ENCODE results near the gene APOBEC3H.

APOBEC3H gene

DNA sequence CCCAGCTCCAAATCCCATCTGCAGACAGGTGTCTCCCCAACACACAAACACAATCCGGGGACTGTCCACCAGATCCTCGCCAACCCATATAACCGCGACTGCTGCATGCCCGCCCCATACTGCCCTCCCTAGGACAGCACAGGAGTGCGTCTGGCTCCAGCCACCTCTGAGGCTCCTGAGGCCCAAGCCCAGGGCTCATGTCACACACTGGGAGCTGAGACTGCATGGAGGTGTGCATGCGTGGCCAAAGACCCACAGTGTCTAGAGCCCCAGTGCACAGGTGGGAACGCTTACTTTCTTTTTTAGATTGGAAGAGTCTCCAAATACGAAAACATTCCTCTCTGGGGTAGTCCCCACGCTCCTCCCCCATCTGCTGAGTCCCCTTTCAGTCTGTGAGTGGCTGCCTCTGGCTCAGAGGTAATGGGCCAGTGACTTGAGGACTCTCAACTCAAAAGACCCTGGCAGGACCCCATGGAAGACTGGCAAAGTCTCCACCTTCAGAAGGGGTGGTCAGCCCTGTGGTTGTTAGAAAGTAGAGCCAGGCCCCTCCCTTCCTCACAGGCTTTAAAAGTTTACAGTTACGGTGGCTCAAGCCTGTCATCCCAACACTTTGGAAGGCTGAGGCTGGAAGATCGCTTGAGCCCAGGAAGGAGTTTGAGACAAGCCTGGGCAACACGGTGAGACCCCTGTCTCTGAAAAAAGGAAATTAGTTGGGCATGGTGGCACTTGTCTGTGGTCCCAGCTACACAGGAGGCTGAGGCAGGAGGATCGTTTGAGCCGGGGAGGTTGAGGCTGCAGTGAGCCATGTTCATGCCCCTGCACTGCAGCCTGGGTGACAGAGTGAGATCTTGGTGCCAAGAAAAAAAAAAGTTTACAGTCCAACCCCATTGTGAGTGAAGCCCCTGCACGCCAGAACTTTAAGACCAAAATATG is 53.1 kb downstream of the APOBEC3H start:
- no peaks in the 10 kb centered on the region for H3K79me2 ChIP-seq (ENCODE audit: control insufficient read depth, insufficient read depth, low read length)
- no peak overlapping the region for H4K5ac ChIP-seq (ENCODE audit: low read length)
- no peak overlapping the region for H3K9ac ChIP-seq (ENCODE audit: low read length)
- no peak overlapping the region for H3K4me2 ChIP-seq (ENCODE audit: low read length)
- H3K23ac ChIP-seq (ENCODE audit: low read length): no peak overlapping the region
- no peak overlapping the region for H2AK5ac ChIP-seq (ENCODE audit: low read length)
- no peak overlapping the region for H3K4me3 ChIP-seq (ENCODE audit: low read length)
- H3K56ac ChIP-seq (ENCODE audit: low read length): no peak overlapping the region
- H2BK120ac ChIP-seq (ENCODE audit: low read depth, low read length): no peak overlapping the region
- H3K79me1 ChIP-seq (ENCODE audit: low read length): no peaks in the 10 kb centered on the region
- no peak overlapping the region for H3K27ac ChIP-seq (ENCODE audit: low read depth, low read length)
- H3K36me3 ChIP-seq (ENCODE audit: control insufficient read depth, insufficient read depth, low read length): no peaks in the 10 kb centered on the region
- no CpG with 5 or more reads among the region's 16 CpGs for WGBS (ENCODE audit: extremely low coverage, insufficient coverage, low lambda C conversion rate)
- peak; percentile 38 for DNase-seq
- H2BK15ac ChIP-seq (replicated peaks; ENCODE audit: low read depth): no peak overlapping the region
- no peak overlapping the region for H3K4ac ChIP-seq (ENCODE audit: low read depth, low read length)
- H3K18ac ChIP-seq (ENCODE audit: low read length): no peak overlapping the region
- no peak overlapping the region for H4K8ac ChIP-seq (ENCODE audit: low read depth, low read length)
- no peak overlapping the region for H2BK5ac ChIP-seq (ENCODE audit: low read length)
- H3K27me3 ChIP-seq (ENCODE audit: insufficient read depth, low read length, poor library complexity): peaks cover 5% of the 10 kb centered on the region
- no peaks in the 10 kb centered on the region for H3K4me1 ChIP-seq (ENCODE audit: control insufficient read depth, low read depth, low read length)

DNA sequence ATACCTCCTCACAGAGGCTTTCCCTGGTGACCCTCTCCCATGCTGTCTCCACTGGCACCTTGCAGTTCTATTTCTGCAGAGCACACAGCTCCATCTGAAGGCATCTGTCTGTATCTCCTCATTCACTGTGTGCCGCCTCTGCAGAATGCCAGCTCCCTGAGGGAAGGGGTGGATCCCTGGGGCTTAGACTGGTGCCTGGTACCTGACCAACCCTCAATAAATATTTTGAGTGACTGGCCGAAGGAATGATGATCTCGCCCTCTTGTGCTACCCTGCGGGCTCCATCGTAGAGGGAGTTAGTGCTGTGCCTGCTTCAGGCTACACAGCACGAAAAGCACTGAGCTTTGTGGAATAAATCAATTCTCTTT is 53.8 kb downstream of the APOBEC3H start:
- H3K9ac ChIP-seq (ENCODE audit: low read length): no peak overlapping the region
- H4K5ac ChIP-seq (ENCODE audit: low read length): no peak overlapping the region
- H3K18ac ChIP-seq (ENCODE audit: low read length): no peak overlapping the region
- H3K4me3 ChIP-seq (ENCODE audit: low read length): no peak overlapping the region
- H3K23ac ChIP-seq (ENCODE audit: low read length): no peak overlapping the region
- no peak overlapping the region for H3K27ac ChIP-seq (ENCODE audit: low read depth, low read length)
- no peaks in the 10 kb centered on the region for H3K79me1 ChIP-seq (ENCODE audit: low read length)
- peaks cover 5% of the 10 kb centered on the region for H3K27me3 ChIP-seq (ENCODE audit: insufficient read depth, low read length, poor library complexity)
- H2BK5ac ChIP-seq (ENCODE audit: low read length): no peak overlapping the region
- H2AK5ac ChIP-seq (ENCODE audit: low read length): no peak overlapping the region
- H4K8ac ChIP-seq (ENCODE audit: low read depth, low read length): no peak overlapping the region
- no peaks in the 10 kb centered on the region for H3K4me1 ChIP-seq (ENCODE audit: control insufficient read depth, low read depth, low read length)
- no peak overlapping the region for H3K4me2 ChIP-seq (ENCODE audit: low read length)
- H3K4ac ChIP-seq (ENCODE audit: low read depth, low read length): no peak overlapping the region
- H3K56ac ChIP-seq (ENCODE audit: low read length): no peak overlapping the region
- H3K79me2 ChIP-seq (ENCODE audit: control insufficient read depth, insufficient read depth, low read length): no peaks in the 10 kb centered on the region
- WGBS (ENCODE audit: extremely low coverage, insufficient coverage, low lambda C conversion rate): no CpG with 5 or more reads among the region's 6 CpGs
- no peak overlapping the region for H2BK15ac ChIP-seq (replicated peaks; ENCODE audit: low read depth)
- no peak for DNase-seq
- H3K36me3 ChIP-seq (ENCODE audit: control insufficient read depth, insufficient read depth, low read length): no peaks in the 10 kb centered on the region
- H2BK120ac ChIP-seq (ENCODE audit: low read depth, low read length): no peak overlapping the region

DNA sequence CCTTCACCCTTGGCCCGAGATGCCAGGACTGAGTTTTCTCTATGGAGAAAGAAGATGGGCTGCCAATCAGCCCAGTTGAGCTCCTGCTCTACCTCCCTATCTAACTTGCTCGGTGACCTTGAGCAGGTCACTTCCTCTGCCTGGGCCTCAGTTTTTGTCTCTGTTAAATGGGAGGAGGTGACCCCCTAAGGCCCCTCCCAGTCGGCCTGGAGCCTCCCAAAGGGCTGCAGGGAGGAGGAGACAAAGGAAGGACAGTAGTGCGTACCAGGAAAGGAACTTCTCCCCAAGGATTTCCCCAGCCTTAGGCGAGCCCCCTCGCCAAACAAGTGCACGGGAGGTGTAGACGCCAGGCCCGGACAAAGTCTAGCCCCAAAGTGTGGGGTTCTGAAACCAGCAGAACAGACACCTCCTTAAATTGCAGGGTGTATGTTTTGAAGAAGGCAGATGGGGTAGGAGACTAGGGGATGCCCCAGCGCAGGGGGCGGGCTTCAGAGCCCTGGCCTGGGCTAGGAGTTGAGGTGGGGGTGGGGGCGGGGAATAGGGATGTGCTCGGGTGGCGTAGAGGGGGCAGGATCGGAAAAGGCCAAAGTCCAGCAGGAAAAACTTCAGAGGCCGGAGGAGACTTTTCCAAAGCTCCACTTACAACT is 54.4 kb downstream of the APOBEC3H start:
- Histone ChIP-seq H2BK5ac (ENCODE audit: low read length) (no peak overlapping the region), H3K79me2 (ENCODE audit: control insufficient read depth, insufficient read depth, low read length) (no peaks in the 10 kb centered on the region), H3K23ac (ENCODE audit: low read length) (no peak overlapping the region), H3K27ac (ENCODE audit: low read depth, low read length) (no peak overlapping the region), H3K4me2 (ENCODE audit: low read length) (no peak overlapping the region), H3K27me3 (ENCODE audit: insufficient read depth, low read length, poor library complexity) (peaks cover 5% of the 10 kb centered on the region), H3K4me3 (ENCODE audit: low read length) (no peak overlapping the region), H2BK15ac (replicated peaks; ENCODE audit: low read depth) (no peak overlapping the region), H3K9ac (ENCODE audit: low read length) (no peak overlapping the region), H4K8ac (ENCODE audit: low read depth, low read length) (no peak overlapping the region), H3K36me3 (ENCODE audit: control insufficient read depth, insufficient read depth, low read length) (no peaks in the 10 kb centered on the region), H2BK120ac (ENCODE audit: low read depth, low read length) (no peak overlapping the region), H3K79me1 (ENCODE audit: low read length) (no peaks in the 10 kb centered on the region), H3K56ac (ENCODE audit: low read length) (no peak overlapping the region), H3K4me1 (ENCODE audit: control insufficient read depth, low read depth, low read length) (no peaks in the 10 kb centered on the region), H4K5ac (ENCODE audit: low read length) (no peak overlapping the region), H3K18ac (ENCODE audit: low read length) (no peak overlapping the region), H3K4ac (ENCODE audit: low read depth, low read length) (no peak overlapping the region), H2AK5ac (ENCODE audit: low read length) (no peak overlapping the region)
- no CpG with 5 or more reads among the region's 16 CpGs for whole genome bisulfite sequencing (ENCODE audit: extremely low coverage, insufficient coverage, low lambda C conversion rate)
- no peak for DNase-seq

DNA sequence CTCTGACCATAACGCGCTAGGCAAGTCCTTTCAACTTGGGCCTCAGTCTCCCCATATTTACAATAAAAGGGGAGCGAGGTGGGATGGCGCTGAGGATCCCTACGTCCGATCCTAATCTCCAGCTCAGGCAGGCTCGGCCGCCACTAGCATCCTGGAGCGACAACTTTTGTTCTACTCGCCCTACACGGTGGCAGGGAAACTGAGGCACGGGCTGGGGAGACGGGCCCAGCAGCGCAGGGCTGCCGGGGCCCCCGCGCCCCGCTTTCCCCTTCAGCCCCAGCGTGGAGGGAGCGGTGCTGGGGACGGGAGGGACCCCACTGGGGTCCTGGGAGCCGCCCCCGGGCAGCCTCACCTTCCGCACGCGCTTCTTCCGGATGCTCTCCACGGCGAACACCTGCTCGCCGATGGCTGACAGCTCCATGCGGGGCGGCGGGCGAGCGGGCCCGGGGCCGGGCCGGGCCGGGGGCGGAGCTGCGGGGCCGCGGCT is 55.0 kb downstream of the APOBEC3H start:
- no peak overlapping the region for H4K8ac ChIP-seq (ENCODE audit: low read depth, low read length)
- no peak overlapping the region for H2BK120ac ChIP-seq (ENCODE audit: low read depth, low read length)
- no peak overlapping the region for H2BK5ac ChIP-seq (ENCODE audit: low read length)
- no CpG with 5 or more reads among the region's 44 CpGs for WGBS (ENCODE audit: extremely low coverage, insufficient coverage, low lambda C conversion rate)
- H3K79me1 ChIP-seq (ENCODE audit: low read length): no peaks in the 10 kb centered on the region
- H3K9ac ChIP-seq (ENCODE audit: low read length): peak overlapping the region; percentile 53
- peaks cover 5% of the 10 kb centered on the region for H3K27me3 ChIP-seq (ENCODE audit: insufficient read depth, low read length, poor library complexity)
- H3K4me1 ChIP-seq (ENCODE audit: control insufficient read depth, low read depth, low read length): no peaks in the 10 kb centered on the region
- H2AK5ac ChIP-seq (ENCODE audit: low read length): no peak overlapping the region
- H4K5ac ChIP-seq (ENCODE audit: low read length): no peak overlapping the region
- no peak overlapping the region for H3K4ac ChIP-seq (ENCODE audit: low read depth, low read length)
- DNase-seq: no peak
- no peak overlapping the region for H2BK15ac ChIP-seq (replicated peaks; ENCODE audit: low read depth)
- no peaks in the 10 kb centered on the region for H3K79me2 ChIP-seq (ENCODE audit: control insufficient read depth, insufficient read depth, low read length)
- H3K18ac ChIP-seq (ENCODE audit: low read length): no peak overlapping the region
- H3K36me3 ChIP-seq (ENCODE audit: control insufficient read depth, insufficient read depth, low read length): no peaks in the 10 kb centered on the region
- no peak overlapping the region for H3K27ac ChIP-seq (ENCODE audit: low read depth, low read length)
- no peak overlapping the region for H3K23ac ChIP-seq (ENCODE audit: low read length)
- H3K56ac ChIP-seq (ENCODE audit: low read length): peak overlapping the region; percentile 42
- no peak overlapping the region for H3K4me3 ChIP-seq (ENCODE audit: low read length)
- peak overlapping the region; percentile 67 for H3K4me2 ChIP-seq (ENCODE audit: low read length)

DNA sequence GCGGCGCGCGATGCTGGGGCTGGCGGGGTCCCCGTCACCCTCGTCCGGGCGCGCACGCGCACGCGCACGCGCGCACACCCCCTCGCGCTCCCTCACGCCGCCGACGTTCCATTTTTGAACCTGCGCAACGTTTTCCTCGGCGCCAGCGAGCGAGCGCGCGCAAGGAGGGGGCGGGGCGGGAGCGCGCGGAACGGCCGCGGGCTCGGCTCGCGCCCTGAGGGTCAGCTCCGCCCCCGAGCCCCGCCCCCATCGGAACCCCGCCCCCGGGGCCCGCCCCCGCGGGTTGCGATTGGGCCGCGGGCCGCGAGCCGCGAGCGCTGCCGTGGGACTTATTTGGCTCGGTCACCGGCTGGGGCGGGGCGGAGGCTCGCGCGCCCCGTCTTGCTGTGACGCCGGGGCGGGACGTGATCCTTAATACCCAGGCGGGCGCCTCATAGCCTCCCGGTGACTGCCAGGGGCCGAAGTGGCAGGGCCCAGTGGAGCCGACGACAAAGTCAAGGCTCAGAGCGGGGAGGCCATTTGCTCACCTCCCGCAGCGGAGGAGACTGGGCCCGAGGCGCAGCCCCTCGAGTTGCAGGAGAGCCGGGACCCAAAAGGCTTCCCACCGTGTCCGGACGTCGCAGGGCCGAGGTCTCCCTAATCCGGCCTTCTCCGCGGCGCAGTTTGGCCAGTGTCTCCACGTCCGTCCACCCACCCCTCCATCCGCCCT is 55.6 kb downstream of the APOBEC3H start, which contains the start of gene CBX7:
Gene CBX7 (minus strand): TSS at position 170 of the 709 bp plus-strand sequence. CDS start 236 bp downstream, outside the sequence.
- peak within 1 kb of the TSS; percentile 69 for H3K4me2 ChIP-seq (ENCODE audit: low read length)
- H3K79me2 ChIP-seq (ENCODE audit: control insufficient read depth, insufficient read depth, low read length): no peaks in the 10 kb centered on the region
- peak within 1 kb of the TSS; percentile 19 for H3K23ac ChIP-seq (ENCODE audit: low read length)
- no peak within 1 kb of the TSS for H2BK5ac ChIP-seq (ENCODE audit: low read length)
- H3K27ac ChIP-seq (ENCODE audit: low read depth, low read length): no peak within 1 kb of the TSS
- H3K18ac ChIP-seq (ENCODE audit: low read length): peak within 1 kb of the TSS; percentile 54
- peak within 1 kb of the TSS; percentile 25 for H3K4ac ChIP-seq (ENCODE audit: low read depth, low read length)
- no peaks in the 10 kb centered on the region for H3K36me3 ChIP-seq (ENCODE audit: control insufficient read depth, insufficient read depth, low read length)
- peaks cover 5% of the 10 kb centered on the region for H3K27me3 ChIP-seq (ENCODE audit: insufficient read depth, low read length, poor library complexity)
- H3K4me1 ChIP-seq (ENCODE audit: control insufficient read depth, low read depth, low read length): no peaks in the 10 kb centered on the region
- no peak within 1 kb of the TSS for H2BK120ac ChIP-seq (ENCODE audit: low read depth, low read length)
- no peak within 1 kb of the TSS for H4K8ac ChIP-seq (ENCODE audit: low read depth, low read length)
- H4K5ac ChIP-seq (ENCODE audit: low read length): no peak within 1 kb of the TSS
- no CpG with 5 or more reads among the region's 98 CpGs for WGBS (ENCODE audit: extremely low coverage, insufficient coverage, low lambda C conversion rate)
- peak within 1 kb of the TSS; percentile 74 for H3K9ac ChIP-seq (ENCODE audit: low read length)
- no peaks in the 10 kb centered on the region for H3K79me1 ChIP-seq (ENCODE audit: low read length)
- H3K56ac ChIP-seq (ENCODE audit: low read length): peak within 1 kb of the TSS; percentile 88
- H2AK5ac ChIP-seq (ENCODE audit: low read length): no peak within 1 kb of the TSS
- peak; percentile 83 for DNase-seq
- H3K4me3 ChIP-seq (ENCODE audit: low read length): peak within 1 kb of the TSS; percentile 48
- H2BK15ac ChIP-seq (replicated peaks; ENCODE audit: low read depth): no peak within 1 kb of the TSS

Data from mesendoderm (in vitro differentiated cells).